ENCODE results near the gene PNP. TPM values are rescaled to one million over a fixed set of nuclear protein-coding genes. Genes with fewer than 3 reads are reported as not detected.
"Not testable (repeated sequence)": the region's sequence is repeated elsewhere in the genome, so short reads cannot be mapped to it uniquely, and the experiment has no call there.

Gene PNP
- total and polyA plus RNA-seq, 2 donors (not counting 3 experiments of a cell fraction or from before 2014, with no cell fraction given): 245 to 271 TPM

DNA sequence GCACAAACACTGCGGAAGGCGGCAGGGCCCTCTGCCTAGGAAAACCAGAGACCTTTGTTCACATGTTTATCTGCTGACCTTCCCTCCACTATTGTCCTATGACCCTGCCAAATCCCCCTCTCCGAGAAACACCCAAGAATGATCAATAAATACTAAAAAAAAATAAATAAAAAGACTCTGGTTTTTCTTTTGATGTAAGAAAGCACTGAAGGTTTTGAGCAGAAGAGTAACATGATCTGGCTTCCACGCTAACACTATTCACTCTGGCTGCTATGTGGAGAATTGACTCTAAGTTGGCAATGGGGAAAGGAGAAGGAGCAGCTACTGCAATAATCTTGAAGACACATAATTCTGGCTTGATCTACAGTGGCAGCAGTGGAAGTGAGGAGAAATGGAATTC lies 25.6 kb upstream of the PNP start:
- CTCF ChIA-PET: interaction anchor here (2.5 kb wide), 1 partner anchor 29 kb away, joined by 13 read pairs; no protein-coding TSS in a partner anchor
- intact Hi-C loops (cut with micrococcal nuclease); H3K4me1 ChIP-seq (ENCODE audit: control insufficient read depth, extremely low read depth, insufficient read depth, low read length); H3K4me3 ChIP-seq (replicated peaks in 1 of 3; ENCODE audit: insufficient read depth in 1 of 3, low read depth in 1 of 3, low read length in 3 of 3); H3K9me3 ChIP-seq (replicated peaks; ENCODE audit: control insufficient read depth, insufficient read depth, low read length); H3K27ac ChIP-seq (ENCODE audit: insufficient read depth, low read depth, low read length); H3K27me3 ChIP-seq (ENCODE audit: control insufficient read depth in 2 of 2, insufficient read depth in 2 of 2, low read length in 2 of 2); H4K20me1 ChIP-seq (replicated peaks; ENCODE audit: control insufficient read depth, extremely low read depth, insufficient read depth, low read length); dilution Hi-C loops (cut with MboI; ENCODE audit: extremely low pct_ligation_motif_present, low sequenced_read_pairs); H3K4me2 ChIP-seq (ENCODE audit: insufficient read depth, low read length); DNase-seq (ENCODE audit: low read depth, low spot score); H2AFZ ChIP-seq (ENCODE audit: low read depth, low read length); FAIRE-seq; H3K9me1 ChIP-seq (replicated peaks; ENCODE audit: control insufficient read depth, extremely low read depth, insufficient read depth, low read length); H3K79me2 ChIP-seq (ENCODE audit: control insufficient read depth, insufficient read depth, low read length); POLR2A ChIA-PET; H3K9ac ChIP-seq (replicated peaks; ENCODE audit: extremely low read depth, insufficient read depth, low read length): not testable (repeated sequence)
- TSS peak; percentile 5 for BruUV-seq (replicated peaks)
- H3K36me3 ChIP-seq (ENCODE audit: control insufficient read depth in 2 of 2, extremely low read depth in 1 of 2, insufficient read depth in 2 of 2, low read length in 2 of 2): peaks cover 14 to 23% of the 10 kb centered on the region in 2 experiments

- no peak overlapping the region for H3K4me2 ChIP-seq (ENCODE audit: insufficient read depth, low read length)
- no peak for FAIRE-seq
- POLR2A ChIA-PET: interaction anchor here (0.7 kb wide), 1 partner anchor 8 kb away, joined by 5 read pairs; no protein-coding TSS in a partner anchor
These were observed 22.3 kb upstream of the PNP start for GRCh38 chr14:20446889-20447288.

GRCh38 chr14:20452831-20453230 lies 16.4 kb upstream of the PNP start:
- Histone ChIP-seq H3K4me1 (ENCODE audit: control insufficient read depth, extremely low read depth, insufficient read depth, low read length) (peaks cover 15% of the 10 kb centered on the region), H3K79me2 (ENCODE audit: control insufficient read depth, insufficient read depth, low read length) (peaks cover 33% of the 10 kb centered on the region), H3K36me3 (ENCODE audit: control insufficient read depth in 2 of 2, extremely low read depth in 1 of 2, insufficient read depth in 2 of 2, low read length in 2 of 2) (peaks cover 25 to 30% of the 10 kb centered on the region in 2 experiments)
- dilution Hi-C loops (cut with MboI; ENCODE audit: extremely low pct_ligation_motif_present, low sequenced_read_pairs); BruUV-seq (replicated peaks); intact Hi-C loops (cut with micrococcal nuclease); H2AFZ ChIP-seq (ENCODE audit: low read depth, low read length); H3K27ac ChIP-seq (ENCODE audit: insufficient read depth, low read depth, low read length); H3K27me3 ChIP-seq (ENCODE audit: control insufficient read depth in 2 of 2, insufficient read depth in 2 of 2, low read length in 2 of 2); H3K9me3 ChIP-seq (replicated peaks; ENCODE audit: control insufficient read depth, insufficient read depth, low read length); FAIRE-seq; DNase-seq (ENCODE audit: low read depth, low spot score); H3K9me1 ChIP-seq (replicated peaks; ENCODE audit: control insufficient read depth, extremely low read depth, insufficient read depth, low read length); H3K9ac ChIP-seq (replicated peaks; ENCODE audit: extremely low read depth, insufficient read depth, low read length); H4K20me1 ChIP-seq (replicated peaks; ENCODE audit: control insufficient read depth, extremely low read depth, insufficient read depth, low read length); H3K4me2 ChIP-seq (ENCODE audit: insufficient read depth, low read length); H3K4me3 ChIP-seq (replicated peaks in 1 of 3; ENCODE audit: insufficient read depth in 1 of 3, low read depth in 1 of 3, low read length in 3 of 3): not testable (repeated sequence)
- ChIA-PET CTCF (interaction anchor here (4.6 kb wide), 1 partner anchor 38 kb away, joined by 70 read pairs; the partner anchor contains the start of gene TEP1), POLR2A (interaction anchor here (0.6 to 1.2 kb wide), 3 partner anchors 10 to 37 kb away, joined by 3 to 4 read pairs (median 3); no protein-coding TSS in a partner anchor)

More at GRCh38 chr14:20446889-20447288, 22.3 kb upstream of the PNP start:
- TF ChIP-seq EZH2 (IDR thresholded peaks at IDR 0.05; ENCODE audit: borderline replicate concordance, low read depth, low read length, severe bottlenecking) (no peak), POLR2AphosphoS5 (IDR thresholded peaks at IDR 0.05; ENCODE audit: insufficient read depth, low read depth, low read length) (no peak), CTCF (IDR thresholded peaks at IDR 0.05; ENCODE audit: extremely low read depth in 1 of 2, insufficient read depth in 1 of 2, low read depth in 1 of 2, low read length in 2 of 2) (no peak), MAX (IDR thresholded peaks at IDR 0.05; ENCODE audit: insufficient read depth, insufficient read length) (no peak), GATA2 (IDR thresholded peaks at IDR 0.05; ENCODE audit: insufficient read depth, insufficient read length, low read depth, low read length) (no peak), JUN (IDR thresholded peaks at IDR 0.05; ENCODE audit: borderline replicate concordance, insufficient read depth, insufficient read length, low read depth) (no peak), MYC (IDR thresholded peaks at IDR 0.05; ENCODE audit: low read depth, low read length) (no peak), FOS (IDR thresholded peaks at IDR 0.05; ENCODE audit: borderline replicate concordance, insufficient read depth, low read length) (no peak), POLR2A (IDR thresholded peaks at IDR 0.05; ENCODE audit: low read depth, low read length) (no peak)
- dilution Hi-C loops (cut with MboI; ENCODE audit: extremely low pct_ligation_motif_present, low sequenced_read_pairs): no loop called here
- no peak overlapping the region for H3K27ac ChIP-seq (ENCODE audit: insufficient read depth, low read depth, low read length)
- no TSS peak for BruUV-seq (replicated peaks)
- no peak overlapping the region for H2AFZ ChIP-seq (ENCODE audit: low read depth, low read length)
- DNase-seq (ENCODE audit: low read depth, low spot score): no peak
- H3K36me3 ChIP-seq (ENCODE audit: control insufficient read depth in 2 of 2, extremely low read depth in 1 of 2, insufficient read depth in 2 of 2, low read length in 2 of 2): peaks cover 32 to 36% of the 10 kb centered on the region in 2 experiments
- H3K4me3 ChIP-seq (replicated peaks in 1 of 3; ENCODE audit: insufficient read depth in 1 of 3, low read depth in 1 of 3, low read length in 3 of 3): no peak overlapping the region
- H3K4me1 ChIP-seq (ENCODE audit: control insufficient read depth, extremely low read depth, insufficient read depth, low read length): no peaks in the 10 kb centered on the region
- intact Hi-C loops (cut with micrococcal nuclease): no loop called here
- CTCF ChIA-PET: no interaction called here
- no peaks in the 10 kb centered on the region for H3K27me3 ChIP-seq (ENCODE audit: control insufficient read depth in 2 of 2, insufficient read depth in 2 of 2, low read length in 2 of 2)
- no peaks in the 10 kb centered on the region for H4K20me1 ChIP-seq (replicated peaks; ENCODE audit: control insufficient read depth, extremely low read depth, insufficient read depth, low read length)
- no peak overlapping the region for H3K9ac ChIP-seq (replicated peaks; ENCODE audit: extremely low read depth, insufficient read depth, low read length)
- H3K9me1 ChIP-seq (replicated peaks; ENCODE audit: control insufficient read depth, extremely low read depth, insufficient read depth, low read length): no peaks in the 10 kb centered on the region
- no peaks in the 10 kb centered on the region for H3K79me2 ChIP-seq (ENCODE audit: control insufficient read depth, insufficient read depth, low read length)
- no peaks in the 10 kb centered on the region for H3K9me3 ChIP-seq (replicated peaks; ENCODE audit: control insufficient read depth, insufficient read depth, low read length)
